ENCODE measurements around the gene PANX2. TPM values are rescaled to one million over a fixed set of nuclear protein-coding genes. Genes with fewer than 3 reads are reported as not detected.

Gene PANX2
- total and polyA plus RNA-seq, 2 of the 13 experiments (the other 11 are each of a cell fraction or from before 2014, with no cell fraction given), result 0.15 to 1.1 TPM

DNA sequence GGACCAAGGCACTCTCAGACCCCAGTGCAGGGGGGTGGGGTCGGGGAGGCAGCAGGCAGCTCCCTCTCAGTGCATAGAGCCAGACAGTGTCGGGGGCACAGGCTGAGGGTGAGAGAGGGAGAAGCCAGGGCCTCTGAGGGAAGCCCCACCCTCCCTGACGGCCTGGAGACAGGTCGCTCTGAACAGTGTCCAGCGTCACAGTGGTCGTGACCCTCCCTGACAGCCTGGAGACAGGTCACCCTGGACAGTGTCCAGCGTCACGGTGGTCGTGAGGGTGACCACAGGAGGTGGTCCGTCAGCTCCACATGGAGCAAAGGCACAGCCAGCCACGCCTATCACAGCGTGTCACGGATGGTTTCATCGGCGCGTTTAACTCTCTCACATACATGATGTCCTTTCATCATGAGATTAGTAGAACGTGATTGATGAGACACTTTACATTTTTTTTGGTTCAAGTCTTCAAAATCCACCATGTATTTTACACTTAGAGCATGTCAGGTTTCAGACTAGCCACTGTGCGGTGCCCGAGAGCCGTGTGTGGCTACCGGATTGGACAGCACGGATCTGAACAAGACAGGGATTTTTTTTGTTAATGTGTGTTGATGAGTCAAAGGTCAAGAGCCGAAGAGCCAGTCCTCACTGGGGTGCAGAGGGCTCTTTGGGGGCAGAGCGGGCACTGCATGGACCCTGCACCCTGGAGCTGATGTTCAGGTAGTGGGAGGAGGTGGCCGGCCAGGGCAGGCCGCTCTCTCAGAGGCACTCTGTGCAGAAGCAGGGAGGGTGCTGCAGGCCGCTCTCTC lies 23.9 kb upstream of the PANX2 start (continued):
- TF ChIP-seq ATF2 (CRISPR knock-in tag; IDR thresholded peaks at IDR 0.05), result no peak; the same call in 1 of the 2 replicates
- TF ChIP-seq ZNF605 (CRISPR knock-in tag; IDR thresholded peaks at IDR 0.05), result peak; percentile 87
- TF ChIP-seq ZNF276 (CRISPR knock-in tag; IDR thresholded peaks at IDR 0.05; ENCODE audit: low read depth), result peak; percentile 45; the same call in 1 of the 2 replicates
- no peak for TF ChIP-seq JARID2 (CRISPR knock-in tag; IDR thresholded peaks at IDR 0.05; ENCODE audit: insufficient replicate concordance)
- no peak for TF ChIP-seq SKIL (CRISPR knock-in tag; IDR thresholded peaks at IDR 0.05; ENCODE audit: borderline replicate concordance)
- no peak for TF ChIP-seq CREB3 (CRISPR knock-in tag; IDR thresholded peaks at IDR 0.05)
- TF ChIP-seq BATF2 (CRISPR knock-in tag; IDR thresholded peaks at IDR 0.05), result no peak
- TF ChIP-seq, protein P1, sequence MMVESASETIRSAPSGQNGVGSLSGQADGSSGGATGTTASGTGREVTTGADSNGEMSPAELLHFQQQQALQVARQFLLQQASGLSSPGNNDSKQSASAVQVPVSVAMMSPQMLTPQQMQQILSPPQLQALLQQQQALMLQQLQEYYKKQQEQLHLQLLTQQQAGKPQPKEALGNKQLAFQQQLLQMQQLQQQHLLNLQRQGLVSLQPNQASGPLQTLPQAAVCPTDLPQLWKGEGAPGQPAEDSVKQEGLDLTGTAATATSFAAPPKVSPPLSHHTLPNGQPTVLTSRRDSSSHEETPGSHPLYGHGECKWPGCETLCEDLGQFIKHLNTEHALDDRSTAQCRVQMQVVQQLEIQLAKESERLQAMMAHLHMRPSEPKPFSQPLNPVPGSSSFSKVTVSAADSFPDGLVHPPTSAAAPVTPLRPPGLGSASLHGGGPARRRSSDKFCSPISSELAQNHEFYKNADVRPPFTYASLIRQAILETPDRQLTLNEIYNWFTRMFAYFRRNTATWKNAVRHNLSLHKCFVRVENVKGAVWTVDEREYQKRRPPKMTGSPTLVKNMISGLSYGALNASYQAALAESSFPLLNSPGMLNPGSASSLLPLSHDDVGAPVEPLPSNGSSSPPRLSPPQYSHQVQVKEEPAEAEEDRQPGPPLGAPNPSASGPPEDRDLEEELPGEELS (CRISPR knock-in tag; IDR thresholded peaks at IDR 0.05), result peak; percentile 46
- TF ChIP-seq ZNF431 (CRISPR knock-in tag; IDR thresholded peaks at IDR 0.05; ENCODE audit: borderline replicate concordance, low read depth), result 0 out of 2 replicates have a peak, but pooled peaks have one; percentile 16
- peak; percentile 52; the same call in 1 of the 2 replicates for TF ChIP-seq ZNF543 (CRISPR knock-in tag; IDR thresholded peaks at IDR 0.05)
- TF ChIP-seq FLYWCH1 (CRISPR knock-in tag; IDR thresholded peaks at IDR 0.05), result no peak
- no peak for TF ChIP-seq MTF1 (CRISPR knock-in tag; IDR thresholded peaks at IDR 0.05)
- TF ChIP-seq ZBTB8A (CRISPR knock-in tag; IDR thresholded peaks at IDR 0.05; ENCODE audit: borderline replicate concordance, low read depth), result no peak
- no peak for TF ChIP-seq REL (CRISPR knock-in tag; conservative IDR thresholded peaks at IDR 0.05)
- TF ChIP-seq, protein P2, sequence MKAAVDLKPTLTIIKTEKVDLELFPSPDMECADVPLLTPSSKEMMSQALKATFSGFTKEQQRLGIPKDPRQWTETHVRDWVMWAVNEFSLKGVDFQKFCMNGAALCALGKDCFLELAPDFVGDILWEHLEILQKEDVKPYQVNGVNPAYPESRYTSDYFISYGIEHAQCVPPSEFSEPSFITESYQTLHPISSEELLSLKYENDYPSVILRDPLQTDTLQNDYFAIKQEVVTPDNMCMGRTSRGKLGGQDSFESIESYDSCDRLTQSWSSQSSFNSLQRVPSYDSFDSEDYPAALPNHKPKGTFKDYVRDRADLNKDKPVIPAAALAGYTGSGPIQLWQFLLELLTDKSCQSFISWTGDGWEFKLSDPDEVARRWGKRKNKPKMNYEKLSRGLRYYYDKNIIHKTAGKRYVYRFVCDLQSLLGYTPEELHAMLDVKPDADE (CRISPR knock-in tag; IDR thresholded peaks at IDR 0.05), result no peak
- no peak for TF ChIP-seq EHMT2 (IDR thresholded peaks at IDR 0.05; ENCODE audit: borderline replicate concordance, low read depth, low read length)
- TF ChIP-seq ZFP1 (CRISPR knock-in tag; IDR thresholded peaks at IDR 0.05), result no peak
- no peak for TF ChIP-seq ZBTB38 (CRISPR knock-in tag; IDR thresholded peaks at IDR 0.05)

Data from HepG2 (cell line).